Measurements from ENCODE around the gene LSM10. TPM values are rescaled to one million over a fixed set of nuclear protein-coding genes. Genes with fewer than 3 reads are reported as not detected.

The LSM10 gene
- total RNA-seq, 4 donors from 2014 or later, result 19.2 to 22.6 (median 21.4) TPM

DNA sequence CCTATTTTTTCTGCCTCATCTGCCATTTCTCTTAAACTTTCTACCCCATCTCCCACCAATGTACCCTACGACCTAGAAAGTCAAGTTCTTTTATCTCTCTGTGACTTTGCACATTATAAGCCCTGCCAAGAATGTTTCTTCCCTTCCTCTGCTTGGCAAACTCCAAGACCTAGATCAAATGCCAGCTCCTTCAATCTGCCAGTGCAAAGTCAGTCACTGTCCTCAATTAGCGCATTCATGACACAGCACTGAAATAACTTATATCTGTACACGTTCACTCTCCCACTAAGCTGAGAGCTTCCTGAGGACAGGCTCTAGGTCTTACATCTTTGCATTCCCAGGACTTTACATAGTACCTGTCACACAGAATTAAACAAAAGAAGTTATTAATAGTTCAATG is 21.4 kb upstream of the LSM10 start:
- H3K9me3 ChIP-seq, result no peaks in the 10 kb centered on the region
- TF ChIP-seq EP300 (IDR thresholded peaks at IDR 0.05) (no peak), POLR2AphosphoS5 (IDR thresholded peaks at IDR 0.05) (no peak), POLR2A (IDR thresholded peaks at IDR 0.05) (no peak)
- TF ChIP-seq, protein P1, sequence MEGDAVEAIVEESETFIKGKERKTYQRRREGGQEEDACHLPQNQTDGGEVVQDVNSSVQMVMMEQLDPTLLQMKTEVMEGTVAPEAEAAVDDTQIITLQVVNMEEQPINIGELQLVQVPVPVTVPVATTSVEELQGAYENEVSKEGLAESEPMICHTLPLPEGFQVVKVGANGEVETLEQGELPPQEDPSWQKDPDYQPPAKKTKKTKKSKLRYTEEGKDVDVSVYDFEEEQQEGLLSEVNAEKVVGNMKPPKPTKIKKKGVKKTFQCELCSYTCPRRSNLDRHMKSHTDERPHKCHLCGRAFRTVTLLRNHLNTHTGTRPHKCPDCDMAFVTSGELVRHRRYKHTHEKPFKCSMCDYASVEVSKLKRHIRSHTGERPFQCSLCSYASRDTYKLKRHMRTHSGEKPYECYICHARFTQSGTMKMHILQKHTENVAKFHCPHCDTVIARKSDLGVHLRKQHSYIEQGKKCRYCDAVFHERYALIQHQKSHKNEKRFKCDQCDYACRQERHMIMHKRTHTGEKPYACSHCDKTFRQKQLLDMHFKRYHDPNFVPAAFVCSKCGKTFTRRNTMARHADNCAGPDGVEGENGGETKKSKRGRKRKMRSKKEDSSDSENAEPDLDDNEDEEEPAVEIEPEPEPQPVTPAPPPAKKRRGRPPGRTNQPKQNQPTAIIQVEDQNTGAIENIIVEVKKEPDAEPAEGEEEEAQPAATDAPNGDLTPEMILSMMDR (IDR thresholded peaks at IDR 0.05), result no peak
- peaks cover 29% of the 10 kb centered on the region for H3K36me3 ChIP-seq
- H3K27me3 ChIP-seq, result no peaks in the 10 kb centered on the region
- no peak for DNase-seq (ENCODE audit: low spot score in 2 of 2)
- peaks cover 14% of the 10 kb centered on the region for H3K4me1 ChIP-seq
- WGBS, result 67% methylated on average over 3 of the region's 3 CpGs
- H3K4me3 ChIP-seq, result no peak overlapping the region
- H3K27ac ChIP-seq, result no peak overlapping the region

DNA sequence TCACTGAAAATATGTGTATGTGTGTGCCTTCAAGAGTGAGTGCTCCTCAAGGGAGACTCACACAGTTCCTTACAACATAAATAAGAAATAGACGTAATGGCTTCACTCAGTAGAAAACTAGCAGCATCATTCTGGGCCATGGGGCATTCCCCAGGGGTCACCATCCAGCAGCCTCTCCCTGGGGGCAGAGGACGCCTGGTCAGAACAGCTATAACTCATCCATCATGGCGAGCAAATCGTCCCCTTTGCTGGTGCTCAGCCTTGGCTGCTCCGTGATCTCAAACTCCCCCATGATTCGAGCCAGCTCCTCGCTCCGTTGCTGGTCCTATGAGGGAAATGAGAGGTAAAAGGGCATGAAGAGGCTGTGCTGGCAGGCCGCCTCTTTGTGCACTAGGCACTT is 20.2 kb upstream of the LSM10 start:
- H3K4me1 ChIP-seq, result peaks cover 14% of the 10 kb centered on the region
- peaks cover 28% of the 10 kb centered on the region for H3K36me3 ChIP-seq
- no peaks in the 10 kb centered on the region for H3K9me3 ChIP-seq
- no peak for DNase-seq (ENCODE audit: low spot score in 2 of 2)
- H3K4me3 ChIP-seq, result no peak overlapping the region
- WGBS, result 94% methylated on average over 9 of the region's 9 CpGs
- H3K27me3 ChIP-seq, result no peaks in the 10 kb centered on the region
- no peak for TF ChIP-seq EP300 (IDR thresholded peaks at IDR 0.05)
- no peak overlapping the region for H3K27ac ChIP-seq

DNA sequence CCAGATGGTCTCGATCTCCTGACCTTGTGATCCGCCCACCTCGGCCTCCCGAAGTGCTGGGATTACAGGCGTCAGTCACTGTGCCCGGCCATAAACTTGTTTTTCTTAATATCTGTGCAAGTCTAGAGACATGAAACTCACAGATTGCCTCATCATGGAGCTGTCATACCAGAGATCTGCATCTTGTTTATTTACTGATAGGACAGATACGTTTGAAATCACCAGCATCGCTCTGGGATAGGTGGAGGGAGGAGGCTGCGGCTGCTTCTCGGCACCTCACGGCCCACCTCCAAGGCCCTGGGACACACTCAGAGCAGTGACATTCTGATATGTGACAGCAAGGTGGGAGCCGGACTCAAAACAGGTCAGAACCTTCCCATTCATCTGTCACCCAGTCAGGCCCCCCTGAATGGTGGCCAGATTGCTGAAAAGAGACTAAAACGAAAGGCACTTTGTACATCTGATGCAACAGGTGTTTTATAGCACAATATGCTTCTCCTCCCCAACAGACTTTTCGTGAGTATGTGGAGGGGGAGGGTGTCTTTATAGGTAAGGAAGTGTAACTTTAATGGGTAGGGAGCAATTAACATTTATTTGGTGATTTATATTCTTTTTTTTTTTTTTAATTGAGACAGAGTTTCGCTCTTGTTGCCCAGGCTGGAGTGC is 18.1 kb upstream of the LSM10 start:
- Histone ChIP-seq H3K27ac (no peak overlapping the region), H3K4me3 (no peak overlapping the region), H3K4me1 (peaks cover 11% of the 10 kb centered on the region), H3K27me3 (no peaks in the 10 kb centered on the region), H3K36me3 (peaks cover 14% of the 10 kb centered on the region), H3K9me3 (no peaks in the 10 kb centered on the region)
- no peak for DNase-seq (ENCODE audit: low spot score in 2 of 2)
- TF ChIP-seq POLR2AphosphoS5 (IDR thresholded peaks at IDR 0.05) (no peak), EP300 (IDR thresholded peaks at IDR 0.05) (no peak), POLR2A (IDR thresholded peaks at IDR 0.05) (no peak)
- TF ChIP-seq, protein P1 (IDR thresholded peaks at IDR 0.05), result no peak
- WGBS, result 91% methylated on average over 15 of the region's 15 CpGs

- Histone ChIP-seq H3K27me3 (no peaks in the 10 kb centered on the region), H3K27ac (no peak overlapping the region), H3K36me3 (peaks cover 14% of the 10 kb centered on the region), H3K4me1 (peaks cover 3% of the 10 kb centered on the region), H3K4me3 (no peak overlapping the region), H3K9me3 (no peaks in the 10 kb centered on the region)
- TF ChIP-seq EP300 (IDR thresholded peaks at IDR 0.05), result no peak
- TF ChIP-seq POLR2A (IDR thresholded peaks at IDR 0.05), result no peak
- TF ChIP-seq POLR2AphosphoS5 (IDR thresholded peaks at IDR 0.05), result no peak
- TF ChIP-seq, protein P1 (IDR thresholded peaks at IDR 0.05), result no peak
- no peak for DNase-seq (ENCODE audit: low spot score in 2 of 2)
- 95% methylated on average over 4 of the region's 4 CpGs for WGBS
Measured at GRCh38 chr1:36414384-36414783, 16.7 kb upstream of the LSM10 start.

DNA sequence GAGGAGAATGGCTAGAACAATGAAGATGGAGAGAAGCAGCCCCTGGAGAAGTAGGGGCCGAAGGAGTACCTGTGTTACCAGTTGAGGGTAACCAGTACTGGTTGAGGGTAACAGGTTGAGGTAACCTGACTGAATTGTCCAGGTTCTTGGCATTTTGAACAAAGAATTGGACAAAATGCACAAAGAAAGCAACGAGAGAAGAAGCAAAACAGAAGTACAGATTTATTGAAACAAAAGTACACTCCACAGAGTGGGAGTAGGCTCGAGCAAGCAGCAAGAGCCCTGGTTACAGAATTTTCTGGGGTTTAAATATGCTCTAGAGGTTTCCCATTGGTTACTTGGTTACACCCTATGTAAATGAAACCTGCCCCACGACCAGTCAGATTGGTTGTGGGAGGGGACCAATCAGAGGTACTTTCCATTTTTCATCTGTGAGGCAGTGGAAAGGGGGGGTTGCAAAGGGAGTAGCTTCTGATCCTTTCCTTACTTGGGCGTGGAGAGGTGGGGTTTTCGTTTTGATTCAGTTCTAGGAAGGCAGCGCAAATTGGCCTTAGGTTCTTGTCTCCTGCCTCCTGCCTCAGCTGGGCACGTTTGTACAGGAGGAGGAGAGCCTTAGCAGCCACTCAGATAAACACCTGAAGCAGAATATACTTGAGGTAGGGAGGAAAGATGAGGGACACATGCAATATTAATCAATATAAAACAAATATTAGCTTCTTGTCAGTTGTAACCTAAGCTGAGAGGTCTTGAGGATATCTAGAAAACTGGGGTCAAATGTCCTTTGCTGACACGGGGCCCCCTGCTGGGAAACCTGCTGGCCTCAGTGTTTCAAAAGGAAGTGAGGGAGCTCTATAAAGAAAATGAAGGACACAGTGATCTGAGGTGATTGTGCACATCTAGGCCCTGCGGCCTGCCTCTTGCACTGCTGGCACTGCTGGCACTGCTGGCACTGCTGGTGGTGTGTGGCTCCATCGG is 14.3 kb upstream of the LSM10 start:
- Histone ChIP-seq H3K27me3 (no peaks in the 10 kb centered on the region), H3K36me3 (peaks cover 4% of the 10 kb centered on the region), H3K4me3 (no peak overlapping the region), H3K9me3 (no peaks in the 10 kb centered on the region), H3K4me1 (no peaks in the 10 kb centered on the region), H3K27ac (no peak overlapping the region)
- TF ChIP-seq, protein P1 (IDR thresholded peaks at IDR 0.05), result no peak
- no peak for TF ChIP-seq POLR2A (IDR thresholded peaks at IDR 0.05)
- no peak for TF ChIP-seq EP300 (IDR thresholded peaks at IDR 0.05)
- TF ChIP-seq POLR2AphosphoS5 (IDR thresholded peaks at IDR 0.05), result no peak
- no peak for DNase-seq (ENCODE audit: low spot score in 2 of 2)
- 45% methylated on average over 11 of the region's 11 CpGs for WGBS

Data from suprapubic skin (tissue), 4 donors.